HEK293 (cell line): Measurements from ENCODE around the gene AGPAT1.

Experiments
- BCL11A ChIP-seq: fragments of 450-650 bp; formaldehyde crosslinking; IDR thresholded peaks from 2 replicates; pipeline ENCODE4 v1.5.1; 2016; ENCODE audit warnings: low read depth, missing biosample characterization, missing genetic modification characterization
- EGR2 ChIP-seq: fragments of 450-650 bp; formaldehyde crosslinking; IDR thresholded peaks from 2 replicates; pipeline ENCODE4 v1.5.1; 2016; ENCODE audit warnings: low read depth, missing biosample characterization, missing genetic modification characterization
- GFI1B ChIP-seq: fragments of 450-650 bp; formaldehyde crosslinking; IDR thresholded peaks from 2 replicates; pipeline ENCODE4 v1.5.1; 2016; ENCODE audit warnings: missing biosample characterization, missing genetic modification characterization
- IKZF3 ChIP-seq: fragments of 450-650 bp; IDR thresholded peaks from 2 replicates; pipeline ENCODE4 v1.5.0; 2018; ENCODE audit warnings: missing biosample characterization, mild to moderate bottlenecking, missing genetic modification characterization, moderate library complexity
- KLF8 ChIP-seq: fragments of 450-650 bp; formaldehyde crosslinking; IDR thresholded peaks from 2 replicates; pipeline ENCODE4 v1.5.1; 2016; ENCODE audit warnings: missing biosample characterization, missing genetic modification characterization
- KLF9 ChIP-seq: fragments of 450-650 bp; formaldehyde crosslinking; IDR thresholded peaks from 2 replicates; pipeline ENCODE4 v1.5.1; 2016; ENCODE audit warnings: missing biosample characterization, missing genetic modification characterization, low read depth
- OVOL3 ChIP-seq: fragments of 450-650 bp; formaldehyde crosslinking; IDR thresholded peaks from 2 replicates; pipeline ENCODE4 v1.5.1; 2016; ENCODE audit warnings: missing biosample characterization, missing genetic modification characterization
- SCRT1 ChIP-seq: fragments of 450-650 bp; formaldehyde crosslinking; IDR thresholded peaks from 2 replicates; pipeline ENCODE4 v1.5.1; 2016; ENCODE audit warnings: missing biosample characterization, missing genetic modification characterization, borderline replicate concordance
- WT1 ChIP-seq: fragments of 450-650 bp; formaldehyde crosslinking; IDR thresholded peaks from 2 replicates; pipeline ENCODE4 v1.5.1; 2016; ENCODE audit warnings: missing biosample characterization, missing genetic modification characterization
- YY1 ChIP-seq: fragments of 450-650 bp; formaldehyde crosslinking; IDR thresholded peaks from 2 replicates; pipeline ENCODE4 v1.5.1; 2018; ENCODE audit warnings: missing biosample characterization, missing genetic modification characterization
- ZBTB10 ChIP-seq: fragments of 450-650 bp; formaldehyde crosslinking; IDR thresholded peaks from 2 replicates; pipeline ENCODE4 v1.5.1; 2016; ENCODE audit warnings: missing biosample characterization, missing genetic modification characterization
- ZBTB21 ChIP-seq: fragments of 450-650 bp; formaldehyde crosslinking; IDR thresholded peaks from 2 replicates; pipeline ENCODE4 v1.5.1; 2017; ENCODE audit warnings: missing biosample characterization, missing genetic modification characterization
- ZEB2 ChIP-seq: fragments of 450-650 bp; formaldehyde crosslinking; IDR thresholded peaks from 2 replicates; pipeline ENCODE4 v1.5.1; 2016; ENCODE audit warnings: missing biosample characterization, missing genetic modification characterization
- ZNF121 ChIP-seq: fragments of 450-650 bp; formaldehyde crosslinking; IDR thresholded peaks from 2 replicates; pipeline ENCODE4 v1.5.1; 2016; ENCODE audit warnings: missing biosample characterization, missing genetic modification characterization
- ZNF138 ChIP-seq: fragments of 450-650 bp; formaldehyde crosslinking; IDR thresholded peaks from 2 replicates; pipeline ENCODE4 v1.5.1; 2016; ENCODE audit warnings: missing biosample characterization, missing genetic modification characterization, borderline replicate concordance
- ZNF16 ChIP-seq: fragments of 450-650 bp; formaldehyde crosslinking; IDR thresholded peaks from 2 replicates; pipeline ENCODE4 v1.5.1; 2016; ENCODE audit warnings: low read depth, missing biosample characterization, missing genetic modification characterization
- ZNF184 ChIP-seq: fragments of 450-650 bp; IDR thresholded peaks from 2 replicates; pipeline ENCODE4 v1.5.1; 2018; ENCODE audit warnings: missing biosample characterization, mild to moderate bottlenecking, missing genetic modification characterization
- ZNF19 ChIP-seq: fragments of 450-650 bp; formaldehyde crosslinking; IDR thresholded peaks from 2 replicates; pipeline ENCODE4; 2016; ENCODE audit warnings: missing biosample characterization, missing genetic modification characterization, low read depth
- ZNF24 ChIP-seq: fragments of 450-650 bp; formaldehyde crosslinking; IDR thresholded peaks from 2 replicates; pipeline ENCODE4 v1.5.1; 2016; ENCODE audit warnings: missing biosample characterization, missing genetic modification characterization
- ZNF280D ChIP-seq: fragments of 450-650 bp; formaldehyde crosslinking; IDR thresholded peaks from 2 replicates; pipeline ENCODE4 v1.5.1; 2016; ENCODE audit warnings: missing biosample characterization, missing genetic modification characterization
- ZNF311 ChIP-seq: fragments of 450-650 bp; formaldehyde crosslinking; IDR thresholded peaks from 2 replicates; pipeline ENCODE4 v1.5.1; 2017; ENCODE audit warnings: missing biosample characterization, missing genetic modification characterization, borderline replicate concordance
- ZNF335 ChIP-seq: fragments of 450-650 bp; formaldehyde crosslinking; conservative IDR thresholded peaks from 2 replicates; pipeline ENCODE4 v1.5.1; 2016; ENCODE audit warnings: missing biosample characterization, missing genetic modification characterization
- ZNF404 ChIP-seq: fragments of 450-650 bp; formaldehyde crosslinking; IDR thresholded peaks from 2 replicates; pipeline ENCODE4 v1.5.1; 2017; ENCODE audit warnings: missing biosample characterization, missing genetic modification characterization
- ZNF449 ChIP-seq: fragments of 450-650 bp; formaldehyde crosslinking; IDR thresholded peaks from 2 replicates; pipeline ENCODE4 v1.5.1; 2017; ENCODE audit warnings: missing biosample characterization, mild to moderate bottlenecking, missing genetic modification characterization, moderate library complexity
- ZNF529 ChIP-seq: fragments of 450-650 bp; formaldehyde crosslinking; IDR thresholded peaks from 2 replicates; pipeline ENCODE4 v1.5.1; 2017; ENCODE audit warnings: missing genetic modification characterization, missing biosample characterization; ENCODE audit not compliant: insufficient replicate concordance
- ZNF596 ChIP-seq: fragments of 450-650 bp; IDR thresholded peaks from 2 replicates; pipeline ENCODE4 v1.5.0; 2018; ENCODE audit warnings: missing biosample characterization, mild to moderate bottlenecking, missing genetic modification characterization, moderate library complexity
- ZNF624 ChIP-seq: fragments of 450-650 bp; formaldehyde crosslinking; IDR thresholded peaks from 2 replicates; pipeline ENCODE4 v1.5.1; 2017; ENCODE audit warnings: missing biosample characterization, missing genetic modification characterization
- ZSCAN16 ChIP-seq: fragments of 450-650 bp; formaldehyde crosslinking; IDR thresholded peaks from 2 replicates; pipeline ENCODE4 v1.5.1; 2016; ENCODE audit warnings: missing biosample characterization, missing genetic modification characterization
- ZSCAN18 ChIP-seq: fragments of 450-650 bp; formaldehyde crosslinking; IDR thresholded peaks from 2 replicates; pipeline ENCODE4 v1.5.1; 2016; ENCODE audit warnings: missing biosample characterization, missing genetic modification characterization
- TF ChIP-seq, protein P1 (sequence below): fragments of 450-650 bp; formaldehyde crosslinking; IDR thresholded peaks from 2 replicates; pipeline ENCODE4 v1.5.1; 2017; ENCODE audit warnings: missing biosample characterization, missing genetic modification characterization

Gene AGPAT1

GRCh38 chr6:32195902-32196681, 20.2 kb upstream of the AGPAT1 start (continued):
- no peak for TF ChIP-seq SCRT1 (tag by site-specific recombination)
- TF ChIP-seq ZNF529, result no peak
- peak; percentile 68 for TF ChIP-seq WT1 (tag by site-specific recombination)
- 0 out of 2 replicates have a peak, but pooled peaks have one; percentile 21 for TF ChIP-seq ZSCAN18 (tag by site-specific recombination)
- 0 out of 2 replicates have a peak, but pooled peaks have one; percentile 39 for TF ChIP-seq ZNF624
- peak; percentile 98 for TF ChIP-seq ZNF335 (tag by site-specific recombination)
- peak; percentile 93 for TF ChIP-seq KLF9 (tag by site-specific recombination)
- peak; percentile 75 for TF ChIP-seq ZEB2 (tag by site-specific recombination)
- TF ChIP-seq ZNF24, result no peak; the same call in none of the 2 replicates
- peak; percentile 77 for TF ChIP-seq BCL11A
- peak; percentile 87 for TF ChIP-seq ZBTB21 (tag by site-specific recombination)
- peak; percentile 10; the same call in 1 of the 2 replicates for TF ChIP-seq ZNF121 (tag by site-specific recombination)
- TF ChIP-seq ZNF138, result no peak
- peak; percentile 65; the same call in 1 of the 2 replicates for TF ChIP-seq ZBTB10 (tag by site-specific recombination)
- TF ChIP-seq ZNF596, result no peak
- no peak for TF ChIP-seq ZNF19 (tag by site-specific recombination)
- TF ChIP-seq ZNF449 (tag by site-specific recombination), result peak; percentile 27; the same call in 1 of the 2 replicates
- no peak for TF ChIP-seq ZNF280D (tag by site-specific recombination)
- peak; percentile 46; the same call in 1 of the 2 replicates for TF ChIP-seq YY1 (tag by site-specific recombination)
- TF ChIP-seq ZNF16 (tag by site-specific recombination), result no peak
- no peak for TF ChIP-seq ZNF184 (tag by site-specific recombination)
- no peak for TF ChIP-seq ZNF404 (tag by site-specific recombination)
- peak; percentile 49; the same call in 1 of the 2 replicates for TF ChIP-seq OVOL3 (tag by site-specific recombination)
- peak; percentile 76 for TF ChIP-seq KLF8
- TF ChIP-seq EGR2 (tag by site-specific recombination), result peak; percentile 63; the same call in 1 of the 2 replicates
- TF ChIP-seq, protein P1, sequence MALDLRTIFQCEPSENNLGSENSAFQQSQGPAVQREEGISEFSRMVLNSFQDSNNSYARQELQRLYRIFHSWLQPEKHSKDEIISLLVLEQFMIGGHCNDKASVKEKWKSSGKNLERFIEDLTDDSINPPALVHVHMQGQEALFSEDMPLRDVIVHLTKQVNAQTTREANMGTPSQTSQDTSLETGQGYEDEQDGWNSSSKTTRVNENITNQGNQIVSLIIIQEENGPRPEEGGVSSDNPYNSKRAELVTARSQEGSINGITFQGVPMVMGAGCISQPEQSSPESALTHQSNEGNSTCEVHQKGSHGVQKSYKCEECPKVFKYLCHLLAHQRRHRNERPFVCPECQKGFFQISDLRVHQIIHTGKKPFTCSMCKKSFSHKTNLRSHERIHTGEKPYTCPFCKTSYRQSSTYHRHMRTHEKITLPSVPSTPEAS (tag by site-specific recombination), result peak; percentile 40; the same call in 1 of the 2 replicates
- TF ChIP-seq ZNF311 (tag by site-specific recombination), result no peak
- peak; percentile 63; the same call in 1 of the 2 replicates for TF ChIP-seq ZSCAN16 (tag by site-specific recombination)
- TF ChIP-seq GFI1B (tag by site-specific recombination), result 0 out of 2 replicates have a peak, but pooled peaks have one; percentile 4
- peak; percentile 65 for TF ChIP-seq IKZF3 (tag by site-specific recombination)
